GM19438 (cell line): Measurements from ENCODE around the gene EEF2KMT.
"Not testable (repeated sequence)": the region's sequence is repeated elsewhere in the genome, so short reads cannot be mapped to it uniquely, and the experiment has no call there.

Experiments used
- ATAC-seq: cut with Tn5 transposase; IDR thresholded peaks from one replicate; pipeline ENCODE4 v1.9.1; 2021; ENCODE audit warnings: low read depth; ENCODE audit not compliant: unreplicated experiment

Gene EEF2KMT

GRCh38 chr16:5096437-5097060 lies 1.0 kb downstream of the EEF2KMT start:
- ATAC-seq: not testable (repeated sequence)

GRCh38 chr16:5095145-5095830 lies 2.3 kb downstream of the EEF2KMT start:
- ATAC-seq: not testable (repeated sequence)

- not testable (repeated sequence) for ATAC-seq
Observed at GRCh38 chr16:5093746-5094145, 3.8 kb downstream of the EEF2KMT start.

GRCh38 chr16:5093081-5093480 lies 4.5 kb downstream of the EEF2KMT start:
- not testable (repeated sequence) for ATAC-seq

GRCh38 chr16:5090592-5090991 lies 7.0 kb downstream of the EEF2KMT start:
- not testable (repeated sequence) for ATAC-seq

- ATAC-seq: not testable (repeated sequence)
Observed at GRCh38 chr16:5089911-5090555, 7.6 kb downstream of the EEF2KMT start.

GRCh38 chr16:5088936-5089335 lies 8.7 kb downstream of the EEF2KMT start:
- not testable (repeated sequence) for ATAC-seq

- not testable (repeated sequence) for ATAC-seq
Observed at GRCh38 chr16:5088086-5088790, 9.4 kb downstream of the EEF2KMT start.

GRCh38 chr16:5085716-5086115 lies 11.9 kb downstream of the EEF2KMT start:
- ATAC-seq: not testable (repeated sequence)

- ATAC-seq: not testable (repeated sequence)
Observed at GRCh38 chr16:5084802-5085201, 12.8 kb downstream of the EEF2KMT start.

- ATAC-seq: not testable (repeated sequence)
Observed at GRCh38 chr16:5084099-5084731, 13.4 kb downstream of the EEF2KMT start.

- ATAC-seq: not testable (repeated sequence)
Observed at GRCh38 chr16:5083646-5084045, 13.9 kb downstream of the EEF2KMT start.

- ATAC-seq: not testable (repeated sequence)
Observed at GRCh38 chr16:5080996-5081395, 16.6 kb downstream of the EEF2KMT start.

GRCh38 chr16:5080461-5080860 lies 17.1 kb downstream of the EEF2KMT start:
- not testable (repeated sequence) for ATAC-seq

- no peak for ATAC-seq
Observed at GRCh38 chr16:5078626-5079025, 19.0 kb downstream of the EEF2KMT start.

GRCh38 chr16:5077304-5077703 lies 20.3 kb downstream of the EEF2KMT start:
- ATAC-seq: no peak

- no peak for ATAC-seq
Observed at GRCh38 chr16:5075637-5076036, 22.0 kb downstream of the EEF2KMT start.

GRCh38 chr16:5073771-5074170 lies 23.8 kb downstream of the EEF2KMT start:
- not testable (repeated sequence) for ATAC-seq

- no peak for ATAC-seq
Observed at GRCh38 chr16:5073279-5073629, 24.3 kb downstream of the EEF2KMT start.
